Colonic mucosa (tissue), 4 donors: ENCODE measurements around the gene FXYD5. TPM values are rescaled to one million over a fixed set of nuclear protein-coding genes. Genes with fewer than 3 reads are reported as not detected.
A peak's percentile ranks its signal among the peaks of the same experiment; 100 is the strongest.
"Not testable (repeated sequence)": the region's sequence is repeated elsewhere in the genome, so short reads cannot be mapped to it uniquely, and the experiment has no call there.

Experiments used
- DNase-seq: peaks from one replicate; pipeline ENCODE4 v3.0.0-alpha.2; 2020
- H3K27ac ChIP-seq: fragments of 200-600 bp; one replicate; pipeline ENCODE4 v1.8.0; 2021
- H3K27me3 ChIP-seq: fragments of 200-600 bp; one replicate; pipeline ENCODE4 v1.8.0; 2021
- H3K36me3 ChIP-seq: fragments of 200-600 bp; one replicate; pipeline ENCODE4 v1.8.0; 2021
- H3K4me1 ChIP-seq: fragments of 200-600 bp; one replicate; pipeline ENCODE4 v1.8.0; 2021; ENCODE audit warnings: mild to moderate bottlenecking
- H3K4me3 ChIP-seq: fragments of 200-600 bp; one replicate; pipeline ENCODE4 v1.8.0; 2021
- H3K9ac ChIP-seq, 2 donors: one replicate each; pipeline ENCODE4 v1.7.0; 2013; ENCODE audit warnings: control low read depth in 2 of 2, low read depth in 2 of 2, low read length in 2 of 2
- H3K9me3 ChIP-seq: fragments of 200-600 bp; one replicate; pipeline ENCODE4 v1.8.0; 2021
- CTCF ChIP-seq: fragments of 200-600 bp; IDR thresholded peaks from one replicate; pipeline ENCODE4 v1.8.0; 2022; ENCODE audit warnings: antibody characterized with exemption, mild to moderate bottlenecking
- intact Hi-C: fragments of 100-400 bp; cut with DNase I; formaldehyde crosslinking; loops from one replicate; pipeline ENCODE4 v1.14.1; 2022
- total RNA-seq, 2 donors: library from RNA; stranded (reverse); fragmentation: NEBNext Ultra II Directional in 1 of 2; extraction: Animal tissue kit (Norgen Biotek cat#: 25700) in 1 of 2; gene quantifications; one replicate each; pipeline ENCODE4 v1.2.1, GENCODE V29; 2021
- donor health status: healthy.
- donor health status: DM: no; HTN: no; CAD: no.
- donor health status: DM: no; HTN: no; CAD: no.

The FXYD5 gene
- total RNA-seq, 2 donors from 2014 or later, result 20.3 to 23.6 TPM

GRCh38 chr19:35181387-35181786 lies 26.9 kb downstream of the FXYD5 start:
- Histone ChIP-seq H3K9ac (no peak overlapping the region), H3K27ac (no peak overlapping the region), H3K36me3 (no peaks in the 10 kb centered on the region), H3K4me1 (no peaks in the 10 kb centered on the region), H3K27me3 (no peaks in the 10 kb centered on the region), H3K9me3 (no peaks in the 10 kb centered on the region), H3K4me3 (no peak overlapping the region)
- no peak for TF ChIP-seq CTCF
- intact Hi-C loops, result no loop called here
- DNase-seq, result no peak

- no peak overlapping the region for H3K4me3 ChIP-seq
- no peaks in the 10 kb centered on the region for H3K4me1 ChIP-seq
- H3K27me3 ChIP-seq, result no peaks in the 10 kb centered on the region
- H3K9ac ChIP-seq, result no peak overlapping the region
- DNase-seq, result no peak
- no peak overlapping the region for H3K27ac ChIP-seq
- no peak for TF ChIP-seq CTCF
- intact Hi-C loops, result no loop called here
- no peaks in the 10 kb centered on the region for H3K36me3 ChIP-seq
- H3K9me3 ChIP-seq, result no peaks in the 10 kb centered on the region
These were observed 29.7 kb downstream of the FXYD5 start for GRCh38 chr19:35184267-35184666.

GRCh38 chr19:35184884-35185283 lies 30.3 kb downstream of the FXYD5 start:
- Histone ChIP-seq H3K27me3 (no peaks in the 10 kb centered on the region), H3K9ac (no peak overlapping the region), H3K4me1 (no peaks in the 10 kb centered on the region), H3K4me3 (no peak overlapping the region), H3K36me3 (no peaks in the 10 kb centered on the region), H3K9me3 (no peaks in the 10 kb centered on the region), H3K27ac (no peak overlapping the region)
- no peak for TF ChIP-seq CTCF
- no peak for DNase-seq
- intact Hi-C loops, result no loop called here

- TF ChIP-seq CTCF, result no peak
- H3K27me3 ChIP-seq, result no peaks in the 10 kb centered on the region
- H3K9me3 ChIP-seq, result no peaks in the 10 kb centered on the region
- no peaks in the 10 kb centered on the region for H3K36me3 ChIP-seq
- H3K4me3 ChIP-seq, result no peak overlapping the region
- H3K27ac ChIP-seq, result no peak overlapping the region
- H3K4me1 ChIP-seq, result no peaks in the 10 kb centered on the region
- DNase-seq, result peak; percentile 6
- H3K9ac ChIP-seq, result no peak overlapping the region
- intact Hi-C loops, result no loop called here
These were observed 39.8 kb downstream of the FXYD5 start for GRCh38 chr19:35194012-35194984.

GRCh38 chr19:35195830-35196229 lies 41.3 kb downstream of the FXYD5 start:
- DNase-seq, result no peak
- intact Hi-C loops, result no loop called here
- H3K27me3 ChIP-seq, result no peaks in the 10 kb centered on the region
- no peaks in the 10 kb centered on the region for H3K9me3 ChIP-seq
- no peak overlapping the region for H3K4me3 ChIP-seq
- H3K27ac ChIP-seq, result no peak overlapping the region
- H3K9ac ChIP-seq, result no peak overlapping the region
- no peaks in the 10 kb centered on the region for H3K4me1 ChIP-seq
- no peak for TF ChIP-seq CTCF
- H3K36me3 ChIP-seq, result no peaks in the 10 kb centered on the region

GRCh38 chr19:35196861-35197260 lies 42.3 kb downstream of the FXYD5 start:
- H3K36me3 ChIP-seq, H3K9ac ChIP-seq, H3K9me3 ChIP-seq, intact Hi-C loops, H3K27ac ChIP-seq, H3K4me1 ChIP-seq, DNase-seq, H3K4me3 ChIP-seq, H3K27me3 ChIP-seq: not testable (repeated sequence)
